Measurements from ENCODE around the gene ZNF469.

ZNF469 gene

GRCh38 chr16:88418869-88419268, 36.1 kb downstream of the ZNF469 start:
- no peak overlapping the region for H3K27ac Mint-ChIP-seq
- H3K36me3 Mint-ChIP-seq (ENCODE audit: low read depth), result no peaks in the 10 kb centered on the region
- no peak overlapping the region for H3K4me3 Mint-ChIP-seq
- intact Hi-C loops (cut with micrococcal nuclease), result no loop called here
- no peaks in the 10 kb centered on the region for H3K4me1 Mint-ChIP-seq (ENCODE audit: low read depth)
- peaks cover 10% of the 10 kb centered on the region for H3K9me3 Mint-ChIP-seq
- peaks cover 33% of the 10 kb centered on the region for H3K27me3 Mint-ChIP-seq

- H3K36me3 Mint-ChIP-seq (ENCODE audit: low read depth), result no peaks in the 10 kb centered on the region
- no peak overlapping the region for H3K4me3 Mint-ChIP-seq
- peaks cover 3% of the 10 kb centered on the region for H3K4me1 Mint-ChIP-seq (ENCODE audit: low read depth)
- no peak overlapping the region for H3K27ac Mint-ChIP-seq
- peaks cover 10% of the 10 kb centered on the region for H3K9me3 Mint-ChIP-seq
- intact Hi-C loops (cut with micrococcal nuclease), result no loop called here
- H3K27me3 Mint-ChIP-seq, result peaks cover 42% of the 10 kb centered on the region
Measured at GRCh38 chr16:88419790-88420189, 37.0 kb downstream of the ZNF469 start.

- H3K27me3 Mint-ChIP-seq, result peaks cover 49% of the 10 kb centered on the region
- peaks cover 10% of the 10 kb centered on the region for H3K9me3 Mint-ChIP-seq
- H3K36me3 Mint-ChIP-seq (ENCODE audit: low read depth), result no peaks in the 10 kb centered on the region
- peaks cover 8% of the 10 kb centered on the region for H3K4me1 Mint-ChIP-seq (ENCODE audit: low read depth)
- intact Hi-C loops (cut with micrococcal nuclease), result no loop called here
- H3K4me3 Mint-ChIP-seq, result no peak overlapping the region
- H3K27ac Mint-ChIP-seq, result no peak overlapping the region
Measured at GRCh38 chr16:88420496-88420895, 37.7 kb downstream of the ZNF469 start.

GRCh38 chr16:88421301-88421700, 38.5 kb downstream of the ZNF469 start:
- Mint-ChIP-seq H3K27ac (no peak overlapping the region), H3K4me1 (ENCODE audit: low read depth) (peaks cover 8% of the 10 kb centered on the region), H3K36me3 (ENCODE audit: low read depth) (no peaks in the 10 kb centered on the region), H3K4me3 (no peak overlapping the region), H3K27me3 (peaks cover 57% of the 10 kb centered on the region), H3K9me3 (peaks cover 10% of the 10 kb centered on the region)
- intact Hi-C loops (cut with micrococcal nuclease), result no loop called here

GRCh38 chr16:88421871-88422433, 39.2 kb downstream of the ZNF469 start:
- H3K9me3 Mint-ChIP-seq, result peaks cover 10% of the 10 kb centered on the region
- H3K36me3 Mint-ChIP-seq (ENCODE audit: low read depth), result no peaks in the 10 kb centered on the region
- peaks cover 8% of the 10 kb centered on the region for H3K4me1 Mint-ChIP-seq (ENCODE audit: low read depth)
- H3K4me3 Mint-ChIP-seq, result no peak overlapping the region
- intact Hi-C loops (cut with micrococcal nuclease), result no loop called here
- H3K27me3 Mint-ChIP-seq, result peaks cover 57% of the 10 kb centered on the region
- H3K27ac Mint-ChIP-seq, result no peak overlapping the region

DNA sequence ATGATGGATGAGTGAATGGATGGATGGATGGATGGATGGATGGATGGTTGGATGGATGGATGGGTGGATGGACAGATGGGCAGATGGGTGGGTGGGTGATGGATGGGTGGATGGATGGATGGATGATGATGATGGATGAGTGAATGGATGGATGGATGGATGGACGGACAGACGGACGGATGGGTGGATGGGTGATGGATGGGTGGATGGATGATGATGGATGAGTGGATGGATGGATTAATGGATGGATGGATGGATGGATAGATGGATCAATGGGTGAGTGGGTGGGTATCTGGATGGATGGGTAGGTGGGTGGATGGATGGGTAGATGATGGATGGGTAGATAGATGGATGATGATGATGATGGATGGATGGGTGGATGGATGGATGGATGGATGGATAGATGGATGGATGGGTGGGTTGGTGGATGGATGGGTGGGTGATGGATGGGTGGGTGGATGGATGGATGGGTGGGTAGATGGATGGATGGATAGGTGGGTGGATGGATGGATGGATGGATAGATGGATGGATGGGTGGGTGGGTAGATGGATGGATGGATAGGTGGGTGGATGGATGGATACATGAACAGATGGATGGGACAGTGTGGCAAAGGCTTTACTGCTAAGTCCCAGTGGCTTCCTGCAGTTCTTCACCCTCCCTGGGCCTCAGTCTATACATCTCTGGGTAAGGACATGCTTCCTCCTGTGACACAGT, 40.1 kb downstream of the ZNF469 start:
- H3K27ac Mint-ChIP-seq, result no peak overlapping the region
- no peaks in the 10 kb centered on the region for H3K36me3 Mint-ChIP-seq (ENCODE audit: low read depth)
- no peak overlapping the region for H3K4me3 Mint-ChIP-seq
- H3K9me3 Mint-ChIP-seq, result peaks cover 10% of the 10 kb centered on the region
- intact Hi-C loops (cut with micrococcal nuclease), result no loop called here
- H3K27me3 Mint-ChIP-seq, result peaks cover 57% of the 10 kb centered on the region
- H3K4me1 Mint-ChIP-seq (ENCODE audit: low read depth), result peaks cover 8% of the 10 kb centered on the region

GRCh38 chr16:88423448-88423850, 40.7 kb downstream of the ZNF469 start:
- H3K4me1 Mint-ChIP-seq (ENCODE audit: low read depth), result peaks cover 11% of the 10 kb centered on the region
- intact Hi-C loops (cut with micrococcal nuclease), result no loop called here
- H3K27me3 Mint-ChIP-seq, result peaks cover 59% of the 10 kb centered on the region
- H3K4me3 Mint-ChIP-seq, result no peak overlapping the region
- H3K27ac Mint-ChIP-seq, result no peak overlapping the region
- no peaks in the 10 kb centered on the region for H3K36me3 Mint-ChIP-seq (ENCODE audit: low read depth)
- peaks cover 10% of the 10 kb centered on the region for H3K9me3 Mint-ChIP-seq

- Mint-ChIP-seq H3K36me3 (ENCODE audit: low read depth) (no peaks in the 10 kb centered on the region), H3K4me3 (no peak overlapping the region), H3K9me3 (peaks cover 10% of the 10 kb centered on the region), H3K27ac (no peak overlapping the region), H3K27me3 (peaks cover 59% of the 10 kb centered on the region), H3K4me1 (ENCODE audit: low read depth) (peaks cover 23% of the 10 kb centered on the region)
- intact Hi-C loops (cut with micrococcal nuclease), result no loop called here
Measured at GRCh38 chr16:88424587-88425235, 42.0 kb downstream of the ZNF469 start.

DNA sequence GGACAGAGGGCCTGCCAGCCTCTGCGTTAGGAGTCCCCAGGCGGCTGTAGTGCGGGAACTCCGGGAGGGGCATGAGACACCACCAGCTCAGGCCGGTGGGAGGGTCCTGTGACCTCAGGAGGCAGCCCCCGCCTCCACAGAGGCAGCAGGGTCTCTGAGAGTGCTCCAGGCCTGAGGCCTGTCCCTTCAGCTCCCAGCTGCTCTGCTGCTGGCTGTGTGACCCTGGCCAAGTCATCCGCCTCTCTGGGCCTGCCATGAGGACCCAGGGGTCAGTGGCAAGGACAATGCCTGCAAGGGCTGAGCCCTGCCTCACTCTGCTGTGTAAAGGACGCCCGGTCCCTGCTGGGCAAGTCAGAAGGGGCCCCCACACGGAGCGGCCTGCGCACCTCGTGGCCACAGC, 43.3 kb downstream of the ZNF469 start:
- H3K27me3 Mint-ChIP-seq, result peaks cover 54% of the 10 kb centered on the region
- intact Hi-C loops (cut with micrococcal nuclease), result no loop called here
- peaks cover 26% of the 10 kb centered on the region for H3K4me1 Mint-ChIP-seq (ENCODE audit: low read depth)
- no peak overlapping the region for H3K4me3 Mint-ChIP-seq
- no peaks in the 10 kb centered on the region for H3K36me3 Mint-ChIP-seq (ENCODE audit: low read depth)
- peaks cover 10% of the 10 kb centered on the region for H3K9me3 Mint-ChIP-seq
- no peak overlapping the region for H3K27ac Mint-ChIP-seq

DNA sequence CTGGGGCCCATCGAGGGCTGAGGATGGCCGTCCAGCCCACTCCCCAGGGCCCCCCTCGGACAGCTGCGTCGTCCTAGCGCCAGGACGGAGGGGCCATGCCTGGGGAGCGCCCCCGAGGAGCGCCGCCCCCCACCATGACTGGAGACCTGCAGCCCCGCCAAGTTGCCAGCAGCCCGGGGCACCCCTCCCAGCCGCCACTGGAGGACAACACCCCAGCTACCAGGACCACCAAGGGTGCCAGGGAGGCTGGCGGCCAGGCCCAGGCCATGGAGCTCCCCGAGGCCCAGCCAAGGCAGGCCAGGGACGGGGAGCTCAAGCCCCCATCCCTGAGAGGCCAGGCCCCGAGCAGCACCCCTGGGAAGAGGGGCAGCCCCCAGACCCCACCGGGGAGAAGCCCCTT, 44.6 kb downstream of the ZNF469 start:
- Mint-ChIP-seq H3K27ac (no peak overlapping the region), H3K4me1 (ENCODE audit: low read depth) (peaks cover 39% of the 10 kb centered on the region), H3K36me3 (ENCODE audit: low read depth) (no peaks in the 10 kb centered on the region), H3K4me3 (no peak overlapping the region), H3K27me3 (peaks cover 67% of the 10 kb centered on the region), H3K9me3 (peaks cover 8% of the 10 kb centered on the region)
- intact Hi-C loops (cut with micrococcal nuclease), result no loop called here

DNA sequence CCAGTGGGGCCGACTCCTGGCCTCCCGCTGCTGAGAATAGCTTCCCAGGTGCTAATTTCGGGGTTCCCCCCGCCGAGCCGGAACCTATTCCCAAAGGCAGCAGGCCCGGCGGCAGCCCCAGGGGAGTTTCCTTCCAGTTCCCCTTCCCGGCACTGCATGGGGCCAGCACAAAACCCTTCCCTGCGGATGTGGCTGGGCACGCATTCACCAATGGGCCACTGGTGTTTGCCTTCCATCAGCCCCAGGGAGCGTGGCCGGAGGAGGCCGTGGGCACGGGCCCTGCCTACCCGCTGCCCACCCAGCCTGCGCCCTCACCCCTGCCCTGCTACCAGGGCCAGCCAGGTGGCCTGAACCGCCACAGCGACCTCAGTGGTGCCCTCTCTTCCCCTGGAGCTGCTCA, 45.4 kb downstream of the ZNF469 start:
- no peak overlapping the region for H3K27ac Mint-ChIP-seq

GRCh38 chr16:88428616-88429386, 46.0 kb downstream of the ZNF469 start:
- no peaks in the 10 kb centered on the region for H3K9me3 Mint-ChIP-seq
- H3K4me1 Mint-ChIP-seq (ENCODE audit: low read depth), result peaks cover 47% of the 10 kb centered on the region
- no peak overlapping the region for H3K27ac Mint-ChIP-seq
- peaks cover 67% of the 10 kb centered on the region for H3K27me3 Mint-ChIP-seq
- no peak overlapping the region for H3K4me3 Mint-ChIP-seq
- H3K36me3 Mint-ChIP-seq (ENCODE audit: low read depth), result no peaks in the 10 kb centered on the region
- intact Hi-C loops (cut with micrococcal nuclease), result no loop called here

More for the DNA sequence above, 45.4 kb downstream of the ZNF469 start:
- H3K9me3 Mint-ChIP-seq, result peaks cover under 1% of the 10 kb centered on the region
- peaks cover 69% of the 10 kb centered on the region for H3K27me3 Mint-ChIP-seq
- H3K4me1 Mint-ChIP-seq (ENCODE audit: low read depth), result peaks cover 47% of the 10 kb centered on the region
- H3K36me3 Mint-ChIP-seq (ENCODE audit: low read depth), result no peaks in the 10 kb centered on the region
- H3K4me3 Mint-ChIP-seq, result no peak overlapping the region
- intact Hi-C loops (cut with micrococcal nuclease), result no loop called here

- H3K9me3 Mint-ChIP-seq, result no peaks in the 10 kb centered on the region
- H3K27me3 Mint-ChIP-seq, result peaks cover 66% of the 10 kb centered on the region
- peaks cover 46% of the 10 kb centered on the region for H3K4me1 Mint-ChIP-seq (ENCODE audit: low read depth)
- peak overlapping the region; percentile 71 for H3K4me3 Mint-ChIP-seq
- intact Hi-C loops (cut with micrococcal nuclease), result no loop called here
- H3K27ac Mint-ChIP-seq, result peak overlapping the region; percentile 70
- no peaks in the 10 kb centered on the region for H3K36me3 Mint-ChIP-seq (ENCODE audit: low read depth)
Measured at GRCh38 chr16:88429387-88430184, 46.8 kb downstream of the ZNF469 start.

Measured in dendritic cell treated with granulocyte-macrophage colony-stimulating factor and Interleukin-4, amounts not matched to agents 40 ng/mL and 50 ng/mL, for 4 days (primary cell).